Breast epithelium (tissue), 3 donors: ENCODE measurements around the gene SORBS1.

Source experiments
- POLR2AphosphoS5 ChIP-seq, 3 donors: sonication (generic); formaldehyde crosslinking; IDR thresholded peaks; one replicate each; pipeline ENCODE4 v1.6.1; 2017; ENCODE audit warnings: antibody characterized with exemption in 3 of 3
- TF ChIP-seq, protein P1 (sequence below), 3 donors: fragments of 450-650 bp; IDR thresholded peaks; one replicate each; pipeline ENCODE4 v1.5.1; 2016 to 2017; ENCODE audit warnings: antibody characterized with exemption in 3 of 3, mild to moderate bottlenecking in 3 of 3, moderate library complexity in 3 of 3

DNA sequence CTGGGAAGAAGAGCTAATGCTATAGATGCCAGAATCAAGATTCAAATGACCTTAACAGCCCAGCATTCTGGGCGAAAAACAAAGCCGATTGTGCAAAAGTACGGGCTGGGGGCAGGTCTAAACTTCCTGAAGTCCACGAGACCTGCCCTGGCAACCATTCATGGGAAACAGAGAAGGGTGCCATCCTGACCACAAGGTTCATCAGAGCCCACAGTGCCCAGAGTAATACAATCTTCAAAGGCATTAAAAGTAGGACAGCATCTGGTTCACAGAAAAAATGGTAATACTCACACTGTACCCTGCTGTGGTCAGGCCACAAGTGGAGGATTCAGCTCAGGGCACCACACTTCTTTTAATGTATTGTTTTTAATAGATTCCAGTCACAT is 36.1 kb downstream of the SORBS1 start:
- TF ChIP-seq, protein P1, sequence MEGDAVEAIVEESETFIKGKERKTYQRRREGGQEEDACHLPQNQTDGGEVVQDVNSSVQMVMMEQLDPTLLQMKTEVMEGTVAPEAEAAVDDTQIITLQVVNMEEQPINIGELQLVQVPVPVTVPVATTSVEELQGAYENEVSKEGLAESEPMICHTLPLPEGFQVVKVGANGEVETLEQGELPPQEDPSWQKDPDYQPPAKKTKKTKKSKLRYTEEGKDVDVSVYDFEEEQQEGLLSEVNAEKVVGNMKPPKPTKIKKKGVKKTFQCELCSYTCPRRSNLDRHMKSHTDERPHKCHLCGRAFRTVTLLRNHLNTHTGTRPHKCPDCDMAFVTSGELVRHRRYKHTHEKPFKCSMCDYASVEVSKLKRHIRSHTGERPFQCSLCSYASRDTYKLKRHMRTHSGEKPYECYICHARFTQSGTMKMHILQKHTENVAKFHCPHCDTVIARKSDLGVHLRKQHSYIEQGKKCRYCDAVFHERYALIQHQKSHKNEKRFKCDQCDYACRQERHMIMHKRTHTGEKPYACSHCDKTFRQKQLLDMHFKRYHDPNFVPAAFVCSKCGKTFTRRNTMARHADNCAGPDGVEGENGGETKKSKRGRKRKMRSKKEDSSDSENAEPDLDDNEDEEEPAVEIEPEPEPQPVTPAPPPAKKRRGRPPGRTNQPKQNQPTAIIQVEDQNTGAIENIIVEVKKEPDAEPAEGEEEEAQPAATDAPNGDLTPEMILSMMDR (IDR thresholded peaks at IDR 0.05) = no peak
- TF ChIP-seq POLR2AphosphoS5 (IDR thresholded peaks at IDR 0.05) = no peak
